ENCODE results near the gene UBR4. TPM values are rescaled to one million over a fixed set of nuclear protein-coding genes. Genes with fewer than 3 reads are reported as not detected.

UBR4 gene
- polyA plus RNA-seq, 1 experiment: 80.0 TPM

GRCh38 chr1:19067182-19067911 is 142.7 kb downstream of the UBR4 start:
- Histone ChIP-seq H3K27me3 (ENCODE audit: control insufficient read depth, insufficient read depth, low read length) (no peaks in the 10 kb centered on the region), H3K36me3 (ENCODE audit: control insufficient read depth, insufficient read depth, low read length) (no peaks in the 10 kb centered on the region), H3K4me3 (ENCODE audit: low read depth, low read length) (no peak overlapping the region)
- ChIA-PET CTCF (interaction anchor here (0.8 to 1.6 kb wide), 2 partner anchors 35 to 154 kb away, joined by 3 to 4 read pairs; no protein-coding TSS in a partner anchor), POLR2A (no interaction called here)
- no peak for TF ChIP-seq CTCF (IDR thresholded peaks at IDR 0.05; ENCODE audit: insufficient read depth, low read depth, low read length)
- DNase-seq (ENCODE audit: low read depth): no peak

- TF ChIP-seq CTCF (IDR thresholded peaks at IDR 0.05; ENCODE audit: insufficient read depth, low read depth, low read length): no peak
- CTCF ChIA-PET: no interaction called here
- H3K4me3 ChIP-seq (ENCODE audit: low read depth, low read length): no peak overlapping the region
- no peaks in the 10 kb centered on the region for H3K27me3 ChIP-seq (ENCODE audit: control insufficient read depth, insufficient read depth, low read length)
- H3K36me3 ChIP-seq (ENCODE audit: control insufficient read depth, insufficient read depth, low read length): no peaks in the 10 kb centered on the region
- POLR2A ChIA-PET: no interaction called here
- DNase-seq (ENCODE audit: low read depth): no peak
Observed at GRCh38 chr1:19066874-19067181, 143.2 kb downstream of the UBR4 start.

- Histone ChIP-seq H3K27me3 (ENCODE audit: control insufficient read depth, insufficient read depth, low read length) (no peaks in the 10 kb centered on the region), H3K36me3 (ENCODE audit: control insufficient read depth, insufficient read depth, low read length) (no peaks in the 10 kb centered on the region), H3K4me3 (ENCODE audit: low read depth, low read length) (no peak overlapping the region)
- ChIA-PET CTCF (interaction anchor here (0.8 to 1.5 kb wide), 2 partner anchors 14 to 152 kb away, joined by 3 read pairs; no protein-coding TSS in a partner anchor), POLR2A (no interaction called here)
- TF ChIP-seq CTCF (IDR thresholded peaks at IDR 0.05; ENCODE audit: insufficient read depth, low read depth, low read length): no peak
- no peak for DNase-seq (ENCODE audit: low read depth)
Observed at GRCh38 chr1:19066248-19066873, 143.7 kb downstream of the UBR4 start.

GRCh38 chr1:19065526-19066247 is 144.4 kb downstream of the UBR4 start:
- ChIA-PET POLR2A (no interaction called here), CTCF (interaction anchor here (0.8 to 1.5 kb wide), 2 partner anchors 13 to 152 kb away, joined by 3 read pairs; no protein-coding TSS in a partner anchor)
- H3K36me3 ChIP-seq (ENCODE audit: control insufficient read depth, insufficient read depth, low read length): no peaks in the 10 kb centered on the region
- DNase-seq (ENCODE audit: low read depth): no peak
- no peak for TF ChIP-seq CTCF (IDR thresholded peaks at IDR 0.05; ENCODE audit: insufficient read depth, low read depth, low read length)
- no peak overlapping the region for H3K4me3 ChIP-seq (ENCODE audit: low read depth, low read length)
- H3K27me3 ChIP-seq (ENCODE audit: control insufficient read depth, insufficient read depth, low read length): no peaks in the 10 kb centered on the region

- Histone ChIP-seq H3K4me3 (ENCODE audit: low read depth, low read length) (no peak overlapping the region), H3K36me3 (ENCODE audit: control insufficient read depth, insufficient read depth, low read length) (no peaks in the 10 kb centered on the region), H3K27me3 (ENCODE audit: control insufficient read depth, insufficient read depth, low read length) (no peaks in the 10 kb centered on the region)
- DNase-seq (ENCODE audit: low read depth): no peak
- ChIA-PET POLR2A (no interaction called here), CTCF (interaction anchor here (0.8 to 1.5 kb wide), 2 partner anchors 12 to 151 kb away, joined by 3 read pairs; no protein-coding TSS in a partner anchor)
- no peak for TF ChIP-seq CTCF (IDR thresholded peaks at IDR 0.05; ENCODE audit: insufficient read depth, low read depth, low read length)
Observed at GRCh38 chr1:19064906-19065450, 145.1 kb downstream of the UBR4 start.

Measured in BJ (cell line).